BJ (cell line): Measurements from ENCODE around the gene USP53. TPM values are rescaled to one million over a fixed set of nuclear protein-coding genes. Genes with fewer than 3 reads are reported as not detected.

Experiments
- CTCF ChIA-PET: fragments of 350-600 bp; formaldehyde crosslinking; extraction: SDS; loops from one replicate; lab custom pipeline; 2021; ENCODE audit warnings: antibody characterized with exemption, inconsistent platforms; lab: Yijun Ruan, JAX
- POLR2A ChIA-PET: fragments of 300-600 bp; sonication (Branson Sonifier 250); formaldehyde crosslinking; extraction: SDS; loops from one replicate; lab custom pipeline; 2021; ENCODE audit warnings: antibody characterized with exemption; lab: Charles Lee
- DNase-seq: peaks from one replicate; pipeline ENCODE4 v3.0.0-alpha.2; 2011; ENCODE audit warnings: low read depth
- H3K27me3 ChIP-seq: 2 replicates; pipeline ENCODE4 v1.6.0; 2011; ENCODE audit warnings: low read length; ENCODE audit not compliant: control insufficient read depth, insufficient read depth
- H3K36me3 ChIP-seq: 2 replicates; pipeline ENCODE4 v1.5.1; 2011; ENCODE audit warnings: low read length; ENCODE audit not compliant: control insufficient read depth, insufficient read depth
- H3K4me3 ChIP-seq: 2 replicates; pipeline ENCODE4 v1.5.1; 2011; ENCODE audit warnings: low read depth, mild to moderate bottlenecking, control low read depth, low read length
- polyA plus RNA-seq: library from polyadenylated mRNA; depleted of rRNA; stranded (reverse); fragments of >200 nt; gene quantifications from 2 replicates; pipeline ENCODE4 v1.2.3, GENCODE V29; 2011
- TF ChIP-seq, protein P1 (sequence below): IDR thresholded peaks from 2 replicates; pipeline ENCODE4 v1.5.1; 2011; ENCODE audit warnings: low read depth, mild to moderate bottlenecking, control low read depth, inconsistent platforms, low read length, moderate library complexity; ENCODE audit not compliant: insufficient read depth

Gene USP53
- polyA plus RNA-seq, 1 experiment, result 70.5 TPM

- TF ChIP-seq, protein P1, sequence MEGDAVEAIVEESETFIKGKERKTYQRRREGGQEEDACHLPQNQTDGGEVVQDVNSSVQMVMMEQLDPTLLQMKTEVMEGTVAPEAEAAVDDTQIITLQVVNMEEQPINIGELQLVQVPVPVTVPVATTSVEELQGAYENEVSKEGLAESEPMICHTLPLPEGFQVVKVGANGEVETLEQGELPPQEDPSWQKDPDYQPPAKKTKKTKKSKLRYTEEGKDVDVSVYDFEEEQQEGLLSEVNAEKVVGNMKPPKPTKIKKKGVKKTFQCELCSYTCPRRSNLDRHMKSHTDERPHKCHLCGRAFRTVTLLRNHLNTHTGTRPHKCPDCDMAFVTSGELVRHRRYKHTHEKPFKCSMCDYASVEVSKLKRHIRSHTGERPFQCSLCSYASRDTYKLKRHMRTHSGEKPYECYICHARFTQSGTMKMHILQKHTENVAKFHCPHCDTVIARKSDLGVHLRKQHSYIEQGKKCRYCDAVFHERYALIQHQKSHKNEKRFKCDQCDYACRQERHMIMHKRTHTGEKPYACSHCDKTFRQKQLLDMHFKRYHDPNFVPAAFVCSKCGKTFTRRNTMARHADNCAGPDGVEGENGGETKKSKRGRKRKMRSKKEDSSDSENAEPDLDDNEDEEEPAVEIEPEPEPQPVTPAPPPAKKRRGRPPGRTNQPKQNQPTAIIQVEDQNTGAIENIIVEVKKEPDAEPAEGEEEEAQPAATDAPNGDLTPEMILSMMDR, result no peak
- H3K27me3 ChIP-seq, result no peaks in the 10 kb centered on the region
- ChIA-PET CTCF (interaction anchor here (0.9 kb wide), 1 partner anchor 10 kb away, joined by 4 read pairs; no protein-coding TSS in a partner anchor), POLR2A (no interaction called here)
- DNase-seq, result no peak
- H3K4me3 ChIP-seq, result no peak overlapping the region
- H3K36me3 ChIP-seq, result no peaks in the 10 kb centered on the region
Observed at GRCh38 chr4:119179011-119179410, 33.5 kb upstream of the USP53 start.

DNA sequence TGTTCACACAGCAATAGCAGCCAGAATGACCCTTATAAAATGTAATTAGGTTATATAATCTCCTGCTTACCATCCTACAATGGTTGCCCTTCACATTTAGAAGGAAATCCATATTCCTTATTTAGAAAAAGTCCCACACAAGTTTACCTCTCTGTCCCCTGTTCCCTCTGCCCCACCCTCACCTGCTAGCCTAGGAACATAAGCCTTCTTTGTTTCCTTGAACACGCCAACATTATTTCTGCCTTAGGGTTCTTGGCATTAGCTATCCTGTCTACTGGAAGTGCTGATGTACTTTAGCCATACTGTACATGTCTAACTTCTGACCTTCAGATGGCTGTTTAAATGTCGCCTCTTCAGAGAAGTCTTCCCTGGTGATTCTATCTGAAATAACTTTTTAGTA, 28.4 kb upstream of the USP53 start:
- Histone ChIP-seq H3K27me3 (no peaks in the 10 kb centered on the region), H3K36me3 (no peaks in the 10 kb centered on the region), H3K4me3 (no peak overlapping the region)
- ChIA-PET CTCF (interaction anchor here (1.0 kb wide), 1 partner anchor 20 kb away, joined by 3 read pairs; no protein-coding TSS in a partner anchor), POLR2A (no interaction called here)
- no peak for DNase-seq
- TF ChIP-seq, protein P1, result no peak

DNA sequence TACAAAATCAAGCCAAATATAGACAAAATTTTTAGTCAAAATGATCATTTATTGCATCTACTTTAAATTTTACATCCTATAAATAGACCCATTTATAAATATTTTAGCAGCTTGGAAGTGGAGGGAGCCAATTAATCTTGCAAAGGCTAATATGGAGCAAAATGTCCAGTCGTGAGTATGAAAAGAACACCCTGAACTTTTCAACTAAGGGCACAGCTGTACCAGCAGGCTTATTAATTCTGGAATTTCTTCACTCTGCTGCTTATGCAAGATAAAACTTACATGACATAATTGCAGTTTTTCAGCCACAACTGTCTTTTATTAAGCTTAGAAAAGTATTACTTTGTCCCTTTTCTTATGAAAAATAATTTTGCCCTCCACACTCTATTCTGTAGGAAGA, 22.9 kb upstream of the USP53 start:
- Histone ChIP-seq H3K27me3 (no peaks in the 10 kb centered on the region), H3K36me3 (no peaks in the 10 kb centered on the region), H3K4me3 (no peak overlapping the region)
- TF ChIP-seq, protein P1, result no peak
- no peak for DNase-seq
- POLR2A ChIA-PET, result no interaction called here
- CTCF ChIA-PET, result interaction anchor here (0.9 to 2.1 kb wide), 2 partner anchors 14 to 19 kb away, joined by 3 to 9 read pairs; no protein-coding TSS in a partner anchor

DNA sequence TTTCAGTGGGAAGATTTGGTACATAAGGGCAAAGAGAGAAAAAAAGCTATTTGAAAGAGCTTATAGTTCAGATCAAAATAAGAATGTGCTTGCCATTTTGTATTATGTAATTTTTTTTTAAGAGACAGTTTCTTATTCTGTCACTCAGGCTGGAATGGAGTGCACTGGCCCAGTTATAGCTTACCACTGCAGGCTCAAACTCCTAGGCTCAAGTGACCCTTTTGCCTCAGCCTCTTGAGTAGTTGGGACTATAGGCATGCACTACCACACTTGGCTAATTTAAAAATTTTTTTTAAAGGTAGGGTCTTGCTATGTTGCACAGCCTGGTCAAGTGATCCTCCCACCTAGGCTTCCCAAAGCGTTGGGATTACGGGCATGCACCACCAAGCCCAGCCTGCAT, 22.2 kb upstream of the USP53 start:
- ChIA-PET CTCF (interaction anchor here (0.9 to 2.1 kb wide), 2 partner anchors 15 to 18 kb away, joined by 3 to 9 read pairs; no protein-coding TSS in a partner anchor), POLR2A (no interaction called here)
- Histone ChIP-seq H3K4me3 (no peak overlapping the region), H3K36me3 (no peaks in the 10 kb centered on the region), H3K27me3 (no peaks in the 10 kb centered on the region)
- TF ChIP-seq, protein P1, result no peak
- no peak for DNase-seq

- no peak for DNase-seq
- H3K36me3 ChIP-seq, result no peaks in the 10 kb centered on the region
- no peaks in the 10 kb centered on the region for H3K27me3 ChIP-seq
- ChIA-PET CTCF (interaction anchor here (2.1 kb wide), 1 partner anchor 16 kb away, joined by 9 read pairs; no protein-coding TSS in a partner anchor), POLR2A (no interaction called here)
- H3K4me3 ChIP-seq, result no peak overlapping the region
- TF ChIP-seq, protein P1, result no peak
Observed at GRCh38 chr4:119191505-119191904, 21.0 kb upstream of the USP53 start.
